SIG-M5 treated with dmso at 0.1 percent for 504 hours (cell line): ENCODE measurements around the gene RAB15.
"Not testable (repeated sequence)": the region's sequence is repeated elsewhere in the genome, so short reads cannot be mapped to it uniquely, and the experiment has no call there.

Experiments used
- DNase-seq: peaks from one replicate; lab custom pipeline; 2025; ENCODE audit not compliant: unreplicated experiment; lab: John Stamatoyannopoulos, UW

RAB15 gene

DNA sequence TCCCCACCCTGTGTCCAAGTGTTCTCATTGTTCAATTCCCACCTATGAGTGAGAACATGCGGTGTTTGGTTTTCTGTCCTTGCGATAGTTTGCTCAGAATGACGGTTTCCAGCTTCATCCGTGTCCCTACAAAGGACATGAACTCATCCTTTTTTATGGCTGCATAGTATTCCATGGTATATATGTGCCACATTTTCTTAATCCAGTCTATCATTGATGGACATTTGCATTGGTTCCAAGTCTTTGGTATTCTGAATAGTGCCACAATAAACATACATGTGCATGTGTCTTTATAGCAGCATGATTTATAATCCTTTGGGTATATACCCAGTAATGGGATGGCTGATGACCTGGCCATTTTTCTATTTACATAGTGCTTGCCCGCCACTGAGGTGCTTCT lies 58.7 kb downstream of the RAB15 start:
- DNase-seq: not testable (repeated sequence)

- no peak for DNase-seq
Observed at GRCh38 chr14:64912261-64912660, 59.9 kb downstream of the RAB15 start.

GRCh38 chr14:64910847-64911495 lies 61.2 kb downstream of the RAB15 start:
- DNase-seq: no peak

- DNase-seq: no peak
Observed at GRCh38 chr14:64906022-64906421, 66.1 kb downstream of the RAB15 start.

DNA sequence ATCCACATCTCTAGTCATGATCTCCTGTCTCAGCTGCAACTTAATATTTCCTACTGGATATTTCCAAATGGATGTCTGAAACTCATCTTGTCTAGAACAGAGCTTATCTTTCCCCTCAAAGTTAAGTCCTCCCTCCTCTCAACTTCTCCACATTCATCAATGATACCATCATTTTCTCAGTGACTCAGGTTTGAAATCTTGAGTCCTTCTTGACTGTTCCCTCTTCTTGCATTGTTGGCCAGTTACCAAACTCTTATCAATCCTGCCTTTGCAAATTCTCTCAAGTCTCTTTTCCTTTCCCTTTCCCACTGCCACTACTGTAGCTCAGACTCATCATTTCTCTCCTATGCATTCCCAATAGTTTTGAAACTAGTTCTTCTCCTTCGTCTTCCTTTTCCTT lies 72.2 kb downstream of the RAB15 start:
- no peak for DNase-seq
